ENCODE results near the gene SERPINB7.

The SERPINB7 gene

GRCh38 chr18:63741769-63742168, 33.4 kb upstream of the SERPINB7 start:
- H3K27me3 ChIP-seq (replicated peaks), result no peaks in the 10 kb centered on the region
- peak; percentile 46 for DNase-seq

GRCh38 chr18:63747006-63747405, 28.2 kb upstream of the SERPINB7 start:
- H3K27me3 ChIP-seq (replicated peaks), result no peaks in the 10 kb centered on the region
- H3K36me3 ChIP-seq (replicated peaks), result no peaks in the 10 kb centered on the region
- TF ChIP-seq CTCF (IDR thresholded peaks at IDR 0.05; ENCODE audit: low read depth, low read length, missing control alignments), result no peak
- no peak for DNase-seq
- H3K4me3 ChIP-seq (ENCODE audit: low read depth, low read length), result no peak overlapping the region
- H3K27ac ChIP-seq, result no peak overlapping the region
- in situ Hi-C loops (cut with HindIII; ENCODE audit: low pct_ligation_motif_present, low sequenced_read_pairs), result no loop called here

More at GRCh38 chr18:63741769-63742168, 33.4 kb upstream of the SERPINB7 start:
- peak; percentile 56 for TF ChIP-seq CTCF (IDR thresholded peaks at IDR 0.05; ENCODE audit: low read depth, low read length, missing control alignments)
- in situ Hi-C loops (cut with HindIII; ENCODE audit: low pct_ligation_motif_present, low sequenced_read_pairs), result no loop called here
- Histone ChIP-seq H3K4me3 (ENCODE audit: low read depth, low read length) (no peak overlapping the region), H3K27ac (no peak overlapping the region), H3K36me3 (replicated peaks) (no peaks in the 10 kb centered on the region)

- no peaks in the 10 kb centered on the region for H3K27me3 ChIP-seq (replicated peaks)
- H3K36me3 ChIP-seq (replicated peaks), result no peaks in the 10 kb centered on the region
- H3K4me3 ChIP-seq (ENCODE audit: low read depth, low read length), result no peak overlapping the region
- TF ChIP-seq CTCF (IDR thresholded peaks at IDR 0.05; ENCODE audit: low read depth, low read length, missing control alignments), result no peak
- DNase-seq, result no peak
- no peak overlapping the region for H3K27ac ChIP-seq
- in situ Hi-C loops (cut with HindIII; ENCODE audit: low pct_ligation_motif_present, low sequenced_read_pairs), result no loop called here
These were observed 25.7 kb upstream of the SERPINB7 start for GRCh38 chr18:63749489-63749888.

- Histone ChIP-seq H3K27ac (no peak overlapping the region), H3K4me3 (ENCODE audit: low read depth, low read length) (no peak overlapping the region), H3K36me3 (replicated peaks) (no peaks in the 10 kb centered on the region), H3K27me3 (replicated peaks) (no peaks in the 10 kb centered on the region)
- in situ Hi-C loops (cut with HindIII; ENCODE audit: low pct_ligation_motif_present, low sequenced_read_pairs), result no loop called here
- DNase-seq, result no peak
- no peak for TF ChIP-seq CTCF (IDR thresholded peaks at IDR 0.05; ENCODE audit: low read depth, low read length, missing control alignments)
These were observed 22.6 kb upstream of the SERPINB7 start for GRCh38 chr18:63752636-63753035.

- H3K36me3 ChIP-seq (replicated peaks), result no peaks in the 10 kb centered on the region
- H3K27ac ChIP-seq, result no peak overlapping the region
- H3K27me3 ChIP-seq (replicated peaks), result no peaks in the 10 kb centered on the region
- no peak for DNase-seq
- in situ Hi-C loops (cut with HindIII; ENCODE audit: low pct_ligation_motif_present, low sequenced_read_pairs), result no loop called here
- no peak for TF ChIP-seq CTCF (IDR thresholded peaks at IDR 0.05; ENCODE audit: low read depth, low read length, missing control alignments)
- H3K4me3 ChIP-seq (ENCODE audit: low read depth, low read length), result no peak overlapping the region
These were observed 21.5 kb upstream of the SERPINB7 start for GRCh38 chr18:63753676-63754075.

GRCh38 chr18:63757541-63757940, 17.7 kb upstream of the SERPINB7 start:
- no peak for DNase-seq
- Histone ChIP-seq H3K4me3 (ENCODE audit: low read depth, low read length) (no peak overlapping the region), H3K27me3 (replicated peaks) (no peaks in the 10 kb centered on the region), H3K36me3 (replicated peaks) (no peaks in the 10 kb centered on the region), H3K27ac (no peak overlapping the region)
- no peak for TF ChIP-seq CTCF (IDR thresholded peaks at IDR 0.05; ENCODE audit: low read depth, low read length, missing control alignments)
- in situ Hi-C loops (cut with HindIII; ENCODE audit: low pct_ligation_motif_present, low sequenced_read_pairs), result no loop called here

Data from brain microvascular endothelial cell (primary cell).